K562 (cell line): ENCODE results near the gene FAM111B. TPM values are rescaled to one million over a fixed set of nuclear protein-coding genes. Genes with fewer than 3 reads are reported as not detected.
A peak's percentile ranks its signal among the peaks of the same experiment; 100 is the strongest.

ENCODE experiments used
- BRD4 ChIP-seq: fragments of 200-600 bp; sonication (generic); IDR thresholded peaks from 2 replicates; pipeline ENCODE4 v1.6.1; 2017; ENCODE audit warnings: inconsistent platforms
- BRF1 ChIP-seq: IDR thresholded peaks from 3 replicates; pipeline ENCODE4 v1.6.1; 2011; ENCODE audit warnings: borderline replicate concordance, mild to moderate bottlenecking; ENCODE audit not compliant: insufficient read length; ENCODE audit errors: extremely low read depth
- DNMT1 ChIP-seq: fragments of 450-650 bp; IDR thresholded peaks from 2 replicates; pipeline ENCODE4 v1.6.1; 2016; ENCODE audit warnings: antibody characterized with exemption, mild to moderate bottlenecking
- ERF ChIP-seq: fragments of 450-650 bp; formaldehyde crosslinking; IDR thresholded peaks from 2 replicates; pipeline ENCODE4 v1.4.0; 2020; ENCODE audit warnings: mild to moderate bottlenecking, mixed read lengths
- FOXP4 ChIP-seq: sonication (generic); formaldehyde crosslinking; IDR thresholded peaks from 2 replicates; pipeline ENCODE4 v1.8.0; 2022; ENCODE audit warnings: mild to moderate bottlenecking, missing genetic modification reagents, borderline replicate concordance
- GABPB2 ChIP-seq: fragments of 250-450 bp; sonication (Bioruptor Pico); conservative IDR thresholded peaks from 2 replicates; pipeline ENCODE4 v1.5.1; 2021; ENCODE audit warnings: mild to moderate bottlenecking
- ILK ChIP-seq: fragments of 450-650 bp; IDR thresholded peaks from 2 replicates; pipeline ENCODE4 v1.6.1; 2016; ENCODE audit warnings: missing genetic modification characterization, low read depth, mild to moderate bottlenecking, missing compliant biosample characterization, moderate library complexity, borderline replicate concordance
- NEUROD1 ChIP-seq: fragments of 150-350 bp; IDR thresholded peaks from 2 replicates; pipeline ENCODE4 v1.6.1; 2014; ENCODE audit warnings: borderline replicate concordance, low read length, low read depth; ENCODE audit not compliant: partially characterized antibody
- PKNOX1 ChIP-seq: fragments of 450-650 bp; IDR thresholded peaks from 2 replicates; pipeline ENCODE4 v1.6.1; 2016
- POLR2G ChIP-seq: fragments of 200-400 bp; formaldehyde crosslinking; IDR thresholded peaks from 2 replicates; pipeline ENCODE4 v1.6.1; 2017; ENCODE audit warnings: low read depth, mild to moderate bottlenecking, antibody characterized with exemption, low read length, moderate library complexity
- RBM14 ChIP-seq: fragments of 200-400 bp; formaldehyde crosslinking; IDR thresholded peaks from 2 replicates; pipeline ENCODE4 v1.6.1; 2018; ENCODE audit warnings: low read depth, mild to moderate bottlenecking, low read length, moderate library complexity, borderline replicate concordance; ENCODE audit not compliant: insufficient read depth
- SIRT6 ChIP-seq: IDR thresholded peaks from one replicate; pipeline ENCODE4 v1.6.1; 2012; ENCODE audit warnings: low read depth, mild to moderate bottlenecking, control low read depth, inconsistent platforms, low read length, moderate library complexity
- SMARCA5 ChIP-seq: fragments of 450-650 bp; IDR thresholded peaks from 2 replicates; pipeline ENCODE4 v1.6.1; 2016
- SMARCB1 ChIP-seq: IDR thresholded peaks from 2 replicates; pipeline ENCODE4 v1.6.1; 2011; ENCODE audit warnings: improper control_type of control experiment, low read depth; ENCODE audit not compliant: insufficient read length
- ZNF140 ChIP-seq: fragments of 250-450 bp; sonication (Bioruptor Pico); IDR thresholded peaks from 2 replicates; pipeline ENCODE4 v1.8.0; 2021; ENCODE audit warnings: moderate library complexity, mild to moderate bottlenecking, inconsistent platforms
- ZNF436 ChIP-seq: fragments of 250-450, 450-650 bp; sonication (Bioruptor Pico); formaldehyde crosslinking; IDR thresholded peaks from 2 replicates; pipeline ENCODE4 v1.7.0; 2020; ENCODE audit warnings: mild to moderate bottlenecking
- ZNF584 ChIP-seq: fragments of 200-800 bp; sonication (Bioruptor generic); IDR thresholded peaks from 2 replicates; pipeline ENCODE4 v1.6.1; 2016; ENCODE audit warnings: low read depth, mild to moderate bottlenecking, missing genetic modification characterization, missing compliant biosample characterization
- ZNF668 ChIP-seq: fragments of 250-450 bp; sonication (Bioruptor Pico); IDR thresholded peaks from 2 replicates; pipeline ENCODE4 v1.8.0; 2022; ENCODE audit warnings: mild to moderate bottlenecking, inconsistent platforms
- ZNF717 ChIP-seq: fragments of 250-450 bp; sonication (Bioruptor Pico); IDR thresholded peaks from 2 replicates; pipeline ENCODE4 v1.5.0; 2021
- polyA plus RNA-seq, 8 experiments: library from polyadenylated mRNA; depleted of rRNA in 4 of 8; stranded (reverse) in 5 of 8; unstranded in 3 of 8; fragments of >200 nt; fragmentation: Nextera tagmentation in 2 of 8; fragmentation: Illumina TruSeq in 1 of 8; extraction: Ambion mirVana in 2 of 8; extraction: Trizol in 1 of 8; gene quantifications; 2 replicates each; pipeline versions ENCODE4 v1.2.1 to v1.2.3, GENCODE V29; 2011 to 2014; ENCODE audit warnings: inconsistent platforms in 1 of 8, missing spikeins in 1 of 8
- total RNA-seq, 7 experiments: library from RNA; depleted of rRNA in 6 of 7; stranded (reverse); fragments of >200 nt in 6 of 7; fragmentation: Illumina TruSeq in 2 of 7; extraction: Trizol in 2 of 7; gene quantifications; 2 replicates each; pipeline versions ENCODE4 v1.2.1 to v1.2.3, GENCODE V29; 2011 to 2021; ENCODE audit warnings: low replicate concordance in 1 of 7
- TF ChIP-seq, protein P1 (sequence below): fragments of 450-650 bp; formaldehyde crosslinking; IDR thresholded peaks from 2 replicates; pipeline ENCODE4 v1.4.0; 2020; ENCODE audit warnings: mild to moderate bottlenecking, moderate library complexity

The FAM111B gene
- total and polyA plus RNA-seq, 9 of the 15 experiments (the other 6 are each of a cell fraction or from before 2014, with no cell fraction given), result 0.01 to 0.33 (median 0.06) TPM; not detected in 5

DNA sequence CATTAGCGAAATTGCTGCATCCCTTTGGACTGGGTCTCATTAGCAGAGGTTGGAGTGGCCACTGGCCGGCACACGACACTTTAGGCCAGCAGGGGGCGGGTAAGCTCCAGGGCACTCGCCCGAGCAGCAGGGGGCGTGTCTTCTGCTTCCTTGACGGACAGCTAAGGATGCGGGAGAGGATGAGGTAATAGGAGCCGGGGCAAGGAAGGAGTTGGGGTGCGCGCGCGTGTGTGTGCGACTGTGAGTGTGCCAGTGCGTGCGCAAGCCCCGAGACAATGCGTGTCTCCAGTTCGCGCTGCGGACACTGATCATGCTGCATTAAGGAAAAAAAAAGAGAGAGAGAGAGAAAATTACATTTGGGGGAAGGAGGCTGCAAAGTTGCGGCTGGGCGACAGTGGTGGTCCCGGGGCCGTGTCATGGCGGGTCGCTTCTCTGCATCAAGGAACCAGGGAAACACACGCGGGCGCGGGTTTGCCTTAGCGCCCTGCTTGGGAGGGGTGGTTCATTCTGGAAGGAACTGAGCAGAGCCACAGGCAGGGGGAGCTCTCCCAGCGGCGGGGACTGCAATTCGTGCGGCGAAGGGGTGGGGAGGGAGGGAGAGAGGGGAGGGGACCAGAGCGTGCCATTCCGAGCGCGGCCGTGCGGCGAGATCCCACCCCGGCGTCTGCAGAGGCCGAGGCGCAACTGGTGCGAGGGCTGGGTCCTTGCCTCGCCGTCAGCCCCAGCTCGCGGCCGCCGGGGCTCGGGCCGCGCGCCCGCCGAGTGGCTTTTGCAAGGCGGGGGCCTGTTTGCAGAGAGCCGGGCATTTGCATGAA, 64.7 kb downstream of the FAM111B start, which contains the start of gene DTX4 (continued):
- TF ChIP-seq, protein P1, sequence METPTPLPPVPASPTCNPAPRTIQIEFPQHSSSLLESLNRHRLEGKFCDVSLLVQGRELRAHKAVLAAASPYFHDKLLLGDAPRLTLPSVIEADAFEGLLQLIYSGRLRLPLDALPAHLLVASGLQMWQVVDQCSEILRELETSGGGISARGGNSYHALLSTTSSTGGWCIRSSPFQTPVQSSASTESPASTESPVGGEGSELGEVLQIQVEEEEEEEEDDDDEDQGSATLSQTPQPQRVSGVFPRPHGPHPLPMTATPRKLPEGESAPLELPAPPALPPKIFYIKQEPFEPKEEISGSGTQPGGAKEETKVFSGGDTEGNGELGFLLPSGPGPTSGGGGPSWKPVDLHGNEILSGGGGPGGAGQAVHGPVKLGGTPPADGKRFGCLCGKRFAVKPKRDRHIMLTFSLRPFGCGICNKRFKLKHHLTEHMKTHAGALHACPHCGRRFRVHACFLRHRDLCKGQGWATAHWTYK (CRISPR knock-in tag), result no peak
- no peak for TF ChIP-seq RBM14
- TF ChIP-seq ZNF584, result no peak
- no peak for TF ChIP-seq BRF1
- TF ChIP-seq ZNF140 (CRISPR knock-in tag), result no peak
- no peak for TF ChIP-seq ZNF668 (CRISPR knock-in tag)
- TF ChIP-seq ZNF717 (CRISPR knock-in tag), result no peak
- TF ChIP-seq BRD4, result no peak
- no peak for TF ChIP-seq SIRT6
- no peak for TF ChIP-seq FOXP4 (CRISPR knock-in tag)
- TF ChIP-seq GABPB2 (CRISPR knock-in tag), result no peak
- TF ChIP-seq PKNOX1, result peak; percentile 98
- TF ChIP-seq SMARCB1, result no peak
- no peak for TF ChIP-seq POLR2G
- no peak for TF ChIP-seq ZNF436 (CRISPR knock-in tag)
- no peak for TF ChIP-seq NEUROD1
- peak; percentile 98 for TF ChIP-seq SMARCA5
- no peak for TF ChIP-seq ILK (tag)
- peak; percentile 73; the same call in 1 of the 2 replicates for TF ChIP-seq DNMT1
- TF ChIP-seq ERF (CRISPR knock-in tag), result 0 out of 2 replicates have a peak, but pooled peaks have one; percentile 16
